Measurements from ENCODE around the gene SYNGR3. TPM values are rescaled to one million over a fixed set of nuclear protein-coding genes. Genes with fewer than 3 reads are reported as not detected.

Gene SYNGR3
- total RNA-seq, 4 donors from 2014 or later: 2.7 to 4.8 (median 2.9) TPM; not detected in 1

DNA sequence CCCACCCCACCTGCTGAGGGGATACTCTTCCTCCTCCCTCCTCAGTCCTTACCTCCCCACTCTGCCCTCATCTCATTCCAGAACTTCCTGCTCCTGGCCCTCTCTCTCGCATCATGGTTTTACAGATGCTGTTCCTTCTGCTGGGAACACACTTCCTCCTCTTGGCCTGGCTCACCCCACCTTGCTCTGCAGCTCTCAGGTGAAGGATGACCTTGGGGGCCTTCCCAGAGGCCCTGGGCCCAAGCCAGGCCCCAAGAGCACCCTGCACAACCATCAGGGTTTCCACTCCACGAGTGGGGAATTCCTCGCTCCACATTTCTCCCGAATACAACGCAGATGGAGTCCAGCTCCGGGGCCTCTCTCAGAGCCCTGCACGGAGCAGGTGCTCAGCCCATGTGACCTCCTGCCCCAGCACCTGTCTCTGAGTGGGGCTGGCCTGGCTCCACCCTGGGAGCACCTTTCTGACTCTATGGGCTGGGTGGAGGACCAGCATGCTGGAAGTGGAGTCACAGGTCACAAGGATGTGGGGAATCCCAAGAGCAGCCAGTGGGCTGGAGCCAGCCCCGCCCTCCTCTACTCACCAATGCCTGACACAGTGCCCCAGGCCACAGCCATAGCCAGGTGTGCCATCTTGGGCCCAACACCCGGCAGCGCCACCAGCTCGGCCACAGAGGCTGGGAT is 53.4 kb downstream of the SYNGR3 start:
- H3K27ac ChIP-seq: peak overlapping the region; percentile 76 to 87 (median 82)
- H3K4me1 ChIP-seq: peaks cover 57 to 84% (median 76%) of the 10 kb centered on the region in 4 donors
- DNase-seq: peak; percentile 69
- no peaks in the 10 kb centered on the region for H3K36me3 ChIP-seq
- H3K9me3 ChIP-seq: no peaks in the 10 kb centered on the region
- H3K4me3 ChIP-seq: no peak overlapping the region
- H3K27me3 ChIP-seq: no peaks in the 10 kb centered on the region
- intact Hi-C loops (cut with DNase I; ENCODE audit: low total_unique reads) (loop anchor here (10.0 kb wide), 1 partner anchor 1608 kb away; no protein-coding TSS in a partner anchor), in situ Hi-C loops (cut with MboI; ENCODE audit: low pct_ligation_motif_present in 1 of 4, low pct_unique_long_range_greater_than_20kb in 1 of 4, low sequenced_read_pairs in 3 of 4) (no loop called here)
- 59% methylated on average over 10 of the region's 11 CpGs; no CpG with 5 or more reads in 1 of the 2 donors for WGBS, 2 donors (ENCODE audit: low coverage in 1 of 2)
- TF ChIP-seq POLR2A (IDR thresholded peaks at IDR 0.05) (peak; percentile 13), EP300 (IDR thresholded peaks at IDR 0.05; ENCODE audit: low read depth) (no peak), POLR2AphosphoS5 (IDR thresholded peaks at IDR 0.05) (peak in 2 of 3 donors; percentile 19 to 20)

Small RNA genes within 50 kb of the gene (small RNA-seq; reads per million reads assigned to genes)
- gene AC005363.2 (0 to 0.28 (median 0.12) reads per million in 4 donors), gene RN7SL219P (0 reads per million in 4 donors), gene SNORA10 (0 reads per million in 4 donors), gene SNORA64 (0 reads per million in 4 donors)

Other genes with a start within 250 kb of the SYNGR3 start
- gene NME3, start 218.4 kb upstream of the SYNGR3 start, total RNA-seq: 100 to 1,000 TPM; 116 to 286 (median 132) TPM
- gene EME2, start 217.2 kb upstream of the SYNGR3 start, total RNA-seq: 100 to 1,000 TPM in 1 of 4 donors, 10 to 100 TPM in 3; 23.6 to 173 (median 45.4) TPM
- gene MRPS34, start 216.8 kb upstream of the SYNGR3 start, total RNA-seq: 100 to 1,000 TPM; 102 to 253 (median 121) TPM
- gene SPSB3, start 207.4 kb upstream of the SYNGR3 start, total RNA-seq: 100 to 1,000 TPM; 101 to 289 (median 125) TPM
- 100 to 1,000 TPM in 1 of 4 donors, 10 to 100 TPM in 3; 15.3 to 165 (median 59.6) TPM for gene NUBP2, start 207.0 kb upstream of the SYNGR3 start, total RNA-seq
- 10 to 100 TPM in 1 of 4 donors, under 1 TPM in 2, not detected in 1; 0.27 to 10.8 (median 0.48) TPM for gene IGFALS, start 196.3 kb upstream of the SYNGR3 start, total RNA-seq
- gene HAGH, start 163.1 kb upstream of the SYNGR3 start, total RNA-seq: 100 to 1,000 TPM in 2 of 4 donors, 10 to 100 TPM in 2; 40.6 to 403 (median 121) TPM
- 100 to 1,000 TPM in 2 of 4 donors, 10 to 100 TPM in 2; 88.0 to 149 (median 104) TPM for gene FAHD1, start 162.8 kb upstream of the SYNGR3 start, total RNA-seq
- not detected for gene MEIOB, start 117.8 kb upstream of the SYNGR3 start, total RNA-seq
- gene HS3ST6, start 71.6 kb upstream of the SYNGR3 start, total RNA-seq: 1 to 10 TPM in 2 of 4 donors, under 1 TPM in 1, not detected in 1; 1.00 to 4.4 (median 1.1) TPM
- 10 to 100 TPM; 13.9 to 56.5 (median 29.3) TPM for gene MSRB1, start 46.8 kb upstream of the SYNGR3 start, total RNA-seq
- gene RPL3L, start 35.3 kb upstream of the SYNGR3 start, total RNA-seq: under 1 TPM in 1 of 4 donors, not detected in 3; 0.55 TPM
- 100 to 1,000 TPM; 137 to 496 (median 250) TPM for gene NDUFB10, start 30.4 kb upstream of the SYNGR3 start, total RNA-seq
- gene RPS2, start 25.1 kb upstream of the SYNGR3 start, total RNA-seq: 1,000 to 10,000 TPM in 3 of 4 donors, 100 to 1,000 TPM in 1; 896 to 2,085 (median 1,613) TPM
- gene RNF151, start 23.1 kb upstream of the SYNGR3 start, total RNA-seq: not detected
- gene TBL3, start 17.9 kb upstream of the SYNGR3 start, total RNA-seq: 10 to 100 TPM; 23.2 to 31.0 (median 28.2) TPM
- 10 to 100 TPM in 3 of 4 donors, 1 to 10 TPM in 1; 4.2 to 29.8 (median 19.4) TPM for gene NOXO1, start 8.5 kb upstream of the SYNGR3 start, total RNA-seq
- 100 to 1,000 TPM in 1 of 4 donors, 10 to 100 TPM in 3; 29.9 to 117 (median 64.3) TPM for gene GFER, start 5.8 kb upstream of the SYNGR3 start, total RNA-seq
- gene ZNF598, start 19.9 kb downstream of the SYNGR3 start, total RNA-seq: 100 to 1,000 TPM in 1 of 4 donors, 10 to 100 TPM in 3; 28.3 to 145 (median 42.0) TPM
- under 1 TPM in 1 of 4 donors, not detected in 3; 0.41 TPM for gene NPW, start 29.8 kb downstream of the SYNGR3 start, total RNA-seq
- 10 to 100 TPM in 3 of 4 donors, 1 to 10 TPM in 1; 3.7 to 61.9 (median 29.8) TPM for gene NHERF2, start 36.9 kb downstream of the SYNGR3 start, total RNA-seq
- gene NTHL1, start 57.9 kb downstream of the SYNGR3 start, total RNA-seq: 10 to 100 TPM; 12.7 to 32.9 (median 23.2) TPM
- gene TSC2, start 58.0 kb downstream of the SYNGR3 start, total RNA-seq: 100 to 1,000 TPM in 2 of 4 donors, 10 to 100 TPM in 2; 88.3 to 206 (median 127) TPM
- 1,000 to 10,000 TPM in 1 of 4 donors, 100 to 1,000 TPM in 3; 131 to 1,015 (median 289) TPM for gene PKD1, start 145.9 kb downstream of the SYNGR3 start, total RNA-seq
- 10 to 100 TPM in 3 of 4 donors, 1 to 10 TPM in 1; 8.3 to 28.4 (median 14.2) TPM for gene RAB26, start 158.7 kb downstream of the SYNGR3 start, total RNA-seq
- 10 to 100 TPM; 43.4 to 80.4 (median 63.0) TPM for gene TRAF7, start 165.8 kb downstream of the SYNGR3 start, total RNA-seq
- under 1 TPM in 2 of 4 donors, not detected in 2; under 0.01 to 0.14 TPM for gene CASKIN1, start 206.6 kb downstream of the SYNGR3 start, total RNA-seq
- gene MLST8, start 215.5 kb downstream of the SYNGR3 start, total RNA-seq: 10 to 100 TPM; 50.8 to 81.8 (median 73.1) TPM
- gene BRICD5, start 220.9 kb downstream of the SYNGR3 start, total RNA-seq: 10 to 100 TPM in 2 of 4 donors, 1 to 10 TPM in 2; 5.7 to 29.9 (median 11.7) TPM
- 10 to 100 TPM; 18.0 to 49.0 (median 29.5) TPM for gene PGP, start 224.9 kb downstream of the SYNGR3 start, total RNA-seq
- gene E4F1, start 233.6 kb downstream of the SYNGR3 start, total RNA-seq: 100 to 1,000 TPM in 1 of 4 donors, 10 to 100 TPM in 3; 36.5 to 124 (median 53.6) TPM
- 1 to 10 TPM in 1 of 4 donors, under 1 TPM in 2, not detected in 1; 0.55 to 3.0 (median 0.64) TPM for gene DNASE1L2, start 246.5 kb downstream of the SYNGR3 start, total RNA-seq